ENCODE results near the gene NEIL1.

- TF ChIP-seq CTCF (IDR thresholded peaks at IDR 0.05) (no peak), POLR2A (IDR thresholded peaks at IDR 0.05; ENCODE audit: low read depth) (no peak)
Observed at GRCh38 chr15:75358771-75359536, 12.1 kb downstream of the NEIL1 start.
